GM12878 (cell line): ENCODE measurements around the gene ARHGDIG.

Source experiments
- GATAD2B ChIP-seq: fragments of 450-650 bp; conservative IDR thresholded peaks from 2 replicates; pipeline ENCODE4 v1.6.1; 2017; ENCODE audit warnings: low read depth, mild to moderate bottlenecking, moderate library complexity
- HDGF ChIP-seq: fragments of 450-650 bp; IDR thresholded peaks from 2 replicates; pipeline ENCODE4 v1.6.1; 2016; ENCODE audit warnings: antibody characterized with exemption
- POLR2AphosphoS5 ChIP-seq: IDR thresholded peaks from 2 replicates; pipeline ENCODE4 v1.6.1; 2011; ENCODE audit warnings: mild to moderate bottlenecking, low read length, inconsistent platforms
- RAD21 ChIP-seq: IDR thresholded peaks from 2 replicates; pipeline ENCODE4 v1.6.1; 2011; ENCODE audit warnings: mild to moderate bottlenecking, low read depth, low read length, moderate library complexity; ENCODE audit not compliant: insufficient read depth
- TF ChIP-seq, protein P1 (sequence below): IDR thresholded peaks from 2 replicates; pipeline ENCODE4 v1.6.1; 2012; ENCODE audit warnings: mild to moderate bottlenecking, low read depth, low read length
- TF ChIP-seq, protein P2 (sequence below): fragments of 450-650 bp; IDR thresholded peaks from 2 replicates; pipeline ENCODE4 v1.6.1; 2017; ENCODE audit warnings: mild to moderate bottlenecking, low read depth, inconsistent platforms; ENCODE audit not compliant: poor library complexity, severe bottlenecking
- TF ChIP-seq, protein P3 (sequence below), 3 experiments: IDR thresholded peaks in 2 of 3; conservative IDR thresholded peaks in 1 of 3; 2 replicates each; pipeline ENCODE4 v1.5.1; 2011; ENCODE audit warnings: low read depth in 3 of 3, low read length in 3 of 3, mild to moderate bottlenecking in 3 of 3, control low read depth in 2 of 3, moderate library complexity in 2 of 3, inconsistent platforms in 1 of 3, mixed read lengths in 1 of 3; ENCODE audit not compliant: control insufficient read depth in 2 of 3, insufficient read depth in 1 of 3; ENCODE audit errors: extremely low read depth in 1 of 3

DNA sequence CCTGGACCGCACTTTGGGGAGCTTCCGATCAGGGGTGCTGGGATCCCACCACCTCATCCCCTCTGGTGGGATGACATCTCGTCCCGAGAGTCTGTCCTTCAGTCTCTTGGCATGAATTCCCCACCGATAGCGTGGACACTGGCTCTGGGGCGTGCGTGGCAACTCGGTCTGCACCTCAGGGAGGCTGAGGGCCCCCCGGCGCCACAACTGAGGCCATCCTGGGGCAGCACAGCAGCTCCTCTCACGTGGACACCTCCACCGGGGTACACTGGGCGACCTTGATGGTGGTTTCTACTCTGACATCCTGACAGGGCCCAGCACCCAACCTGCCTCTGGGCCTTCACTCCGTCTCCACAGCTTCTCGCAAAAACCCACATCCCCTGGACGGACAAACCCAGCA lies 11.1 kb downstream of the ARHGDIG start:
- TF ChIP-seq HDGF (no peak), GATAD2B (no peak), RAD21 (no peak), POLR2AphosphoS5 (no peak)
- TF ChIP-seq, protein P1, sequence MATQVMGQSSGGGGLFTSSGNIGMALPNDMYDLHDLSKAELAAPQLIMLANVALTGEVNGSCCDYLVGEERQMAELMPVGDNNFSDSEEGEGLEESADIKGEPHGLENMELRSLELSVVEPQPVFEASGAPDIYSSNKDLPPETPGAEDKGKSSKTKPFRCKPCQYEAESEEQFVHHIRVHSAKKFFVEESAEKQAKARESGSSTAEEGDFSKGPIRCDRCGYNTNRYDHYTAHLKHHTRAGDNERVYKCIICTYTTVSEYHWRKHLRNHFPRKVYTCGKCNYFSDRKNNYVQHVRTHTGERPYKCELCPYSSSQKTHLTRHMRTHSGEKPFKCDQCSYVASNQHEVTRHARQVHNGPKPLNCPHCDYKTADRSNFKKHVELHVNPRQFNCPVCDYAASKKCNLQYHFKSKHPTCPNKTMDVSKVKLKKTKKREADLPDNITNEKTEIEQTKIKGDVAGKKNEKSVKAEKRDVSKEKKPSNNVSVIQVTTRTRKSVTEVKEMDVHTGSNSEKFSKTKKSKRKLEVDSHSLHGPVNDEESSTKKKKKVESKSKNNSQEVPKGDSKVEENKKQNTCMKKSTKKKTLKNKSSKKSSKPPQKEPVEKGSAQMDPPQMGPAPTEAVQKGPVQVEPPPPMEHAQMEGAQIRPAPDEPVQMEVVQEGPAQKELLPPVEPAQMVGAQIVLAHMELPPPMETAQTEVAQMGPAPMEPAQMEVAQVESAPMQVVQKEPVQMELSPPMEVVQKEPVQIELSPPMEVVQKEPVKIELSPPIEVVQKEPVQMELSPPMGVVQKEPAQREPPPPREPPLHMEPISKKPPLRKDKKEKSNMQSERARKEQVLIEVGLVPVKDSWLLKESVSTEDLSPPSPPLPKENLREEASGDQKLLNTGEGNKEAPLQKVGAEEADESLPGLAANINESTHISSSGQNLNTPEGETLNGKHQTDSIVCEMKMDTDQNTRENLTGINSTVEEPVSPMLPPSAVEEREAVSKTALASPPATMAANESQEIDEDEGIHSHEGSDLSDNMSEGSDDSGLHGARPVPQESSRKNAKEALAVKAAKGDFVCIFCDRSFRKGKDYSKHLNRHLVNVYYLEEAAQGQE: no peak
- TF ChIP-seq, protein P2, sequence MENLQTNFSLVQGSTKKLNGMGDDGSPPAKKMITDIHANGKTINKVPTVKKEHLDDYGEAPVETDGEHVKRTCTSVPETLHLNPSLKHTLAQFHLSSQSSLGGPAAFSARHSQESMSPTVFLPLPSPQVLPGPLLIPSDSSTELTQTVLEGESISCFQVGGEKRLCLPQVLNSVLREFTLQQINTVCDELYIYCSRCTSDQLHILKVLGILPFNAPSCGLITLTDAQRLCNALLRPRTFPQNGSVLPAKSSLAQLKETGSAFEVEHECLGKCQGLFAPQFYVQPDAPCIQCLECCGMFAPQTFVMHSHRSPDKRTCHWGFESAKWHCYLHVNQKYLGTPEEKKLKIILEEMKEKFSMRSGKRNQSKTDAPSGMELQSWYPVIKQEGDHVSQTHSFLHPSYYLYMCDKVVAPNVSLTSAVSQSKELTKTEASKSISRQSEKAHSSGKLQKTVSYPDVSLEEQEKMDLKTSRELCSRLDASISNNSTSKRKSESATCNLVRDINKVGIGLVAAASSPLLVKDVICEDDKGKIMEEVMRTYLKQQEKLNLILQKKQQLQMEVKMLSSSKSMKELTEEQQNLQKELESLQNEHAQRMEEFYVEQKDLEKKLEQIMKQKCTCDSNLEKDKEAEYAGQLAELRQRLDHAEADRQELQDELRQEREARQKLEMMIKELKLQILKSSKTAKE: no peak
- TF ChIP-seq, protein P3, sequence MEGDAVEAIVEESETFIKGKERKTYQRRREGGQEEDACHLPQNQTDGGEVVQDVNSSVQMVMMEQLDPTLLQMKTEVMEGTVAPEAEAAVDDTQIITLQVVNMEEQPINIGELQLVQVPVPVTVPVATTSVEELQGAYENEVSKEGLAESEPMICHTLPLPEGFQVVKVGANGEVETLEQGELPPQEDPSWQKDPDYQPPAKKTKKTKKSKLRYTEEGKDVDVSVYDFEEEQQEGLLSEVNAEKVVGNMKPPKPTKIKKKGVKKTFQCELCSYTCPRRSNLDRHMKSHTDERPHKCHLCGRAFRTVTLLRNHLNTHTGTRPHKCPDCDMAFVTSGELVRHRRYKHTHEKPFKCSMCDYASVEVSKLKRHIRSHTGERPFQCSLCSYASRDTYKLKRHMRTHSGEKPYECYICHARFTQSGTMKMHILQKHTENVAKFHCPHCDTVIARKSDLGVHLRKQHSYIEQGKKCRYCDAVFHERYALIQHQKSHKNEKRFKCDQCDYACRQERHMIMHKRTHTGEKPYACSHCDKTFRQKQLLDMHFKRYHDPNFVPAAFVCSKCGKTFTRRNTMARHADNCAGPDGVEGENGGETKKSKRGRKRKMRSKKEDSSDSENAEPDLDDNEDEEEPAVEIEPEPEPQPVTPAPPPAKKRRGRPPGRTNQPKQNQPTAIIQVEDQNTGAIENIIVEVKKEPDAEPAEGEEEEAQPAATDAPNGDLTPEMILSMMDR (IDR thresholded peaks at IDR 0.05 in 2 of 3, conservative IDR thresholded peaks at IDR 0.05 in 1 of 3; ENCODE audit: control insufficient read depth in 2 of 3, extremely low read depth in 1 of 3, insufficient read depth in 1 of 3, low read depth in 3 of 3, low read length in 3 of 3): no peak
